Bronchial epithelial cell (primary cell): ENCODE measurements around the gene EPS8L1. TPM values are rescaled to one million over a fixed set of nuclear protein-coding genes. Genes with fewer than 3 reads are reported as not detected.
"Not testable (repeated sequence)": the region's sequence is repeated elsewhere in the genome, so short reads cannot be mapped to it uniquely, and the experiment has no call there.

Experiments used
- DNase-seq: peaks from one replicate; pipeline ENCODE4 v3.0.0-alpha.2; 2010; ENCODE audit warnings: low read depth
- FAIRE-seq: peaks from 2 replicates; lab custom pipeline; 2011; peaks lifted over from hg19 to GRCh38; lab: Jason Lieb, UNC
- H3K27me3 ChIP-seq: 2 replicates; pipeline ENCODE4 v1.5.1; 2011; ENCODE audit warnings: low read length; ENCODE audit not compliant: control insufficient read depth, insufficient read depth
- H3K36me3 ChIP-seq: 2 replicates; pipeline ENCODE4 v1.5.1; 2011; ENCODE audit warnings: low read length; ENCODE audit not compliant: control insufficient read depth, insufficient read depth
- H3K4me3 ChIP-seq: 2 replicates; pipeline ENCODE4 v1.5.1; 2011; ENCODE audit warnings: mild to moderate bottlenecking, low read depth, low read length, control low read depth
- CTCF ChIP-seq: IDR thresholded peaks from 2 replicates; pipeline ENCODE4 v1.5.1; 2011; ENCODE audit warnings: mild to moderate bottlenecking, moderate library complexity, low read length, control low read depth, inconsistent platforms; ENCODE audit not compliant: insufficient read depth, severe bottlenecking
- total RNA-seq: library from RNA; depleted of rRNA; stranded (reverse); fragments of >200 nt; gene quantifications from 2 replicates; pipeline ENCODE4 v1.2.1, GENCODE V29; 2014

The EPS8L1 gene
- total RNA-seq, 1 donor from 2014 or later = 117 TPM

- TF ChIP-seq CTCF = no peak
- FAIRE-seq (no peak), DNase-seq (peak; percentile 86)
- peaks cover 3% of the 10 kb centered on the region for H3K36me3 ChIP-seq
- peaks cover 2% of the 10 kb centered on the region for H3K27me3 ChIP-seq
- H3K4me3 ChIP-seq = peak within 1 kb of the TSS; percentile 63
Observed at GRCh38 chr19:55062735-55063491, 12.8 kb upstream of the EPS8L1 start, which contains the start of gene RDH13. Gene RDH13 (minus strand): TSS chr19:55063148. CDS start chr19:55063032, 116 bp downstream.

- DNase-seq = no peak
- TF ChIP-seq CTCF = no peak
- peaks cover 2% of the 10 kb centered on the region for H3K27me3 ChIP-seq
- H3K4me3 ChIP-seq = peak overlapping the region; percentile 13
- no peak for FAIRE-seq
- peaks cover 2% of the 10 kb centered on the region for H3K36me3 ChIP-seq
Observed at GRCh38 chr19:55063492-55063843, 12.2 kb upstream of the EPS8L1 start.

GRCh38 chr19:55065516-55065915, 10.2 kb upstream of the EPS8L1 start:
- not testable (repeated sequence) for FAIRE-seq, DNase-seq, H3K4me3 ChIP-seq, H3K27me3 ChIP-seq, H3K36me3 ChIP-seq

GRCh38 chr19:55066107-55066709, 9.5 kb upstream of the EPS8L1 start:
- Histone ChIP-seq H3K36me3 (no peaks in the 10 kb centered on the region), H3K27me3 (peaks cover 2% of the 10 kb centered on the region), H3K4me3 (no peak overlapping the region)
- no peak for TF ChIP-seq CTCF
- DNase-seq = peak; percentile 22
- no peak for FAIRE-seq

- no peak overlapping the region for H3K4me3 ChIP-seq
- FAIRE-seq (no peak), DNase-seq (no peak)
- H3K36me3 ChIP-seq = no peaks in the 10 kb centered on the region
- no peak for TF ChIP-seq CTCF
- peaks cover 2% of the 10 kb centered on the region for H3K27me3 ChIP-seq
Observed at GRCh38 chr19:55067869-55068268, 7.8 kb upstream of the EPS8L1 start.

GRCh38 chr19:55068950-55069864, 6.5 kb upstream of the EPS8L1 start:
- no peak for TF ChIP-seq CTCF
- FAIRE-seq = no peak
- Histone ChIP-seq H3K4me3 (peak overlapping the region; percentile 49), H3K36me3 (no peaks in the 10 kb centered on the region), H3K27me3 (peaks cover 2% of the 10 kb centered on the region)
- peak; percentile 81 for DNase-seq
